ENCODE results near the gene PIK3CA. TPM values are rescaled to one million over a fixed set of nuclear protein-coding genes. Genes with fewer than 3 reads are reported as not detected.

The PIK3CA gene
- total RNA-seq, 1 donor from 2014 or later, result 20.9 TPM

DNA sequence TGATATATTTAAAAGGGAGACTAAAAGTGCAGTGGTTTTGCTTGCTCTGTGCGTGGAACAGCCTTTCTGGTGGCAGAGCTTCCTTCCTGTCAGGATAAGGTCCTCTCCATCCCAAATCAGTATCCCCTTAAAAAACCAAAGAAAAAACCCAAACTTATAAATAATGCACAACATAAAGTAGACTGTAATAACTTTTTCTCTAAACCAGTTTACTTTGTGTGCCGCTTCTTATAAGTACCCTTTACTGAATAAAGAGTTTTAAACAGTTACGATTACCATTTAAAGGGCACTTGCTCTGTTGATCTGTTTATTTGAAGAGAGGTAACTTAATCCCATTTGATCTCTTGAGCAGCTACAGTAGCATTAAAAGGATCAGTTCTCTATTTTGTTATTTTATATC is 2.5 kb downstream of the PIK3CA start:
- intact Hi-C loops (cut with micrococcal nuclease), result no loop called here
- no peak for ATAC-seq
- no peak for DNase-seq

DNA sequence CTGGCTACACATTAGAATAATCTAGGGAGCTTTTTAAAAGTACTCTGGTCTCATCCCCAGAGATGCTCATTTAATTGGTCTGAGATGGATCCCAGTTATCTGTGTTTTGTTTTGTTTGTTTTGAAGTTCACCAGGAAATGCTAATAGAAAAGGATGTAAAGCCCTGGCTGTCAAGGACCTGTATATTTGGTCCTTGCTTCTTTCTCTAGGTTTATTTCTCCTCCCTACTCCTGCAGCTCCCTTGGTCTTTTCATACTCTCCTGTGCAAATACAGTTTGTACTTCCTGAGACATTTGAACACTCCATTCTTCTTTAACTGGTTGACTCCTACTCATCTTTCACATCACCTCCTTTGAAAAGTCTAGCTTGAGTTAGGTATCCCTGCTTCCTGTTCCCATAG is 3.3 kb downstream of the PIK3CA start:
- intact Hi-C loops (cut with micrococcal nuclease), result no loop called here
- no peak for DNase-seq
- ATAC-seq, result no peak

DNA sequence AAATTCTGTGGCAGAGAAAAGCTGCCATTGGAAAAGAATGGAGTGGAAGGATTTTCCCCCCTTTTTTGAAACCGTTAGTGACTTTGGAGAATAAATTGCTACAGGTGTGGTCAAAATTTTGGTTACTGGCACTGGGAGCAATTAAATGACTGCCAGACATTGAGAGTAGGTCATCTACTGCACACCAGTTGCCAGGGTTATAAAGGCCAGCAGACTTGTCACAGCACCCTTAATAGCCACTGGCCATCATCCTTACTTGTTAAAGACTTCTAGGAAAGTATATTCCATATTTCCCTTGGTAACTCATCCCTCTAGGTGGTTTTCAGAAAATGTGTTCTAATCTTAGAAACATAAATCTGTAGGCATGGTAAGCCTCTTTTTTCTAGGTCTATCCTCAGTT is 8.0 kb downstream of the PIK3CA start:
- ATAC-seq, result peak; percentile 50
- intact Hi-C loops (cut with micrococcal nuclease), result no loop called here
- DNase-seq, result no peak

DNA sequence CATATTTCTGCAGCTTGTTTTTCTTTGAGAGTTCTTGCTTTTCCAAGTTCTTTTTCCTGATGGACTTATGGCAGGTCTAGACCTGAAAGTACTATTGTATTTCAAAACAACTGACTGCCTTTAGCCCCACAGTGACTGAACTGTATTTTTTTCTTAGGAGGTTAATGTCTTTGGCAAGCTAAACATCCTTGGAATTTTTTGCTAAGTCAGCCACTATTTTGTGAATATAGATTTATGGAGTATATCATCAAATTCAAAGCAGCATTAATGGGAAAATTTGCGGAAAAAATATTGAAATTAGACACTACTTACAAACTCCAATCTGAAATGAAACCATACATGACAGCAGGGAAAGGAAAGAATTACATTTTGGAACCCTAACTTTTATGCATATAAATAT is 8.6 kb downstream of the PIK3CA start:
- DNase-seq (no peak), ATAC-seq (no peak)
- intact Hi-C loops (cut with micrococcal nuclease), result no loop called here

DNA sequence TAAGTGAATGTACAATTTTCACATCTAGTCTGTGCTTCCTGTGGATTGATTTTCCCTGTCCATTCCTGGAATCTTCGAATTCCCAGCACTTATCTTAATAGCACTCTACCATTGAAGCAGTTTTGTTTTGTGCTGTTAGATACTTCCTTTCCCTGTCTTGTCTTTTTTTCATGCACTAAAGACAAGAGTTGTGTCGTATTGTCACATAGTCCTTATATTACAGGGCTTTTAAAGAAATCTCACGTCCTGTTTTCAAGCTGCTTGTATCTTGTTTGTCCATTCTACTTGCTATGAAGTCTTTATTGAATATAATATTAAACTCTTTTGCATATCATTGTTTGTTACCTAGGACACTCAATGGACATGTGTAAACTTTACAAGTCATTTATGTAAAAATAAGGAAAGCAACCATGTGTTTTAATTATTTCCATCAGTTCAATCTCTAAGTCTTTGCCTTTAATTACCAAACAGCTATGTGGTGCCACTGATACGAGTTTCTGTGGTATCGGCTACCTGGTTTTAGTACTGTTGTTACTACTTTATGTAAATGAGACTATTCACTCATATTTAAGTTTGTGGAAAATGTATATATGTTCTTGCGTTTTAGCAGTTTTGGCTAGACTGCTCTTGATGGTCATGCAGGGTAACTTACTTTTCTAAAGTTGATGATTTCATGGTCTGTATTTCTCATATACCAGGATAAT is 10.3 kb downstream of the PIK3CA start:
- DNase-seq (no peak), ATAC-seq (no peak)
- intact Hi-C loops (cut with micrococcal nuclease), result no loop called here

DNA sequence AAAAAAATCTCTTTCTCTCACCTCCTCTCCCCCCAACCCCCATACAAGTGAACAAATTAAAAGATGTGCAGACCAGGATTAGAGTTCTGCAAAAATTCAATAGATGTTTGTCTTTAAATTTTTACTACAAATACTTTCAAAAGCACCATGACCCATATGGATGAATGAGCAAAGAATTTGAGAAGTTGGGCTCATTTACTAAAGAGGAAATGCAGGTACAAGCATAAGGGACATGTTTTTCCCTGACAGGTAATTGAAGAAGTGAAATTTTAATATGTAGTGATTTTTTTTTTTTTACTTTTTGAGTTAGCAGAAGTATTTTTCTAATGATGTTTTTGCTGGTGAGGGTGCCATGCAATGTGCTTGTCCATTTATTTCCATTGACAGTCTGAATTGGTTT is 15.3 kb downstream of the PIK3CA start:
- ATAC-seq, result no peak

DNA sequence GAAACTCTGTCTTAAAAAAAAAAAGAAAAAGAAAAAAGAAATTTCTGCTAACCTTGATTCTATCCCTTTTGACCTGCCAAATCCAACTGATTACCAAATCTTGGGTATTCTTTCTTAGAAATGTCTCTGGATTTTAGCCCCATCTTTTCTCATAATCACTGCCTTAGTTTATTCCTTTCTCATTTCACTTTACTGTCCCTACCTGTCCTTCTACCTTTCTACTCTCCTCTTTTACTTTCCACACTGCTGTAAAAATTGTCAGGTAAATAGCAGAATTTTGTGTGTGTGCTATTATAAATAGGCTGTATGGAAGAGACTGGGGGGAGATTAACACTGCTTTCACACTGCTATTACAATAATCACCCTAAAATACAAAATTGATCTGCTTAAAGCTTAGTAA is 16.7 kb downstream of the PIK3CA start:
- intact Hi-C loops (cut with micrococcal nuclease), result no loop called here
- DNase-seq, result no peak
- no peak for ATAC-seq

More for the DNA sequence above, 15.3 kb downstream of the PIK3CA start:
- intact Hi-C loops (cut with micrococcal nuclease), result no loop called here
- DNase-seq, result no peak

DNA sequence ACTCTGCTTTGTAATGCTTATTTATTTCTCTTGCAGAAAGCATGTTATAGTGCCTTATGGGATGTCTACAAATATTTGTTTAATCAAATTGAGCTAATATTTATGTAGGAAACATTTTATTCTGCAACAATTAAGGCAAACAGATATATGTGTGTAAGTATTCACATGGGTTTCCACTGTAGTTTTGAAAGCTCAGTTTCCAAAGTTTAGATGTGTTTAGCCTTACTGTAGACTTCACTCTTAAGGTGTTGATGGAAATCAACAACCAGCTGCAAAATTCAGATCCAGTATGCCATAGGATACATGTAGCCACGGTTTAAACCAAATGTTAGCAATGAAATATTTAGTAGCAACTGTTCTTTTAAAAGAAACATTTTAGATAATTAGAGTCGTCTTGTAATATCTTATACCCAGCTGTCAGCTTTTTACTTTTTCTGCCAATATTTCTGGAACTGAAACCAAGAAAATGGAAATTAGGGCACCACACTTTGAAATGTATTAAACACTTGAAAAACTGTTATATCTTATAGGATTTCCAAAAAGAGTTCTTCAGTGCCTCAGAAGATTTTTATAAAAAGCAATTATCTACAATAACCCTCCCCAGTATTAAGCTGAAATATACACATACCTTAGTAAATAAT is 18.5 kb downstream of the PIK3CA start:
- DNase-seq (no peak), ATAC-seq (no peak)
- intact Hi-C loops (cut with micrococcal nuclease), result no loop called here

DNA sequence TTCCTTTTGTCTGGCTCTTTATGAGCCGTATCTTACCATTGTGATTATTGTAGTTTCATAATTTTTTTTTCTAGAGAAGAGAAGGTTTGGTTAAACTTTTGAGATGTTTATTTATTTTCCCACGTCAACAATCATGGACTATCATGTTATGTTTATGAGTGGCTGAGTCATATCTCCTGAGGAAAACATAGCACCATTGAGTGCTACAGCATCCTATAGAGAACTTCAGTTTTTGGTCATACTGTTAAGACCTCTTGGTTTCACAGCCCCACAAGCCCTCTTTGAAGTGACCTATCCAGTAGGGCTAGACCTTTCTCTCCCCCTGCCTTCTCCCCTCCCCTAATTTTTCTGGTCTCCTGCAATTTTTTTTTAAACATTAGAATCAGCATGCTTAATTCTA is 20.8 kb downstream of the PIK3CA start:
- intact Hi-C loops (cut with micrococcal nuclease), result no loop called here
- DNase-seq (no peak), ATAC-seq (no peak)

DNA sequence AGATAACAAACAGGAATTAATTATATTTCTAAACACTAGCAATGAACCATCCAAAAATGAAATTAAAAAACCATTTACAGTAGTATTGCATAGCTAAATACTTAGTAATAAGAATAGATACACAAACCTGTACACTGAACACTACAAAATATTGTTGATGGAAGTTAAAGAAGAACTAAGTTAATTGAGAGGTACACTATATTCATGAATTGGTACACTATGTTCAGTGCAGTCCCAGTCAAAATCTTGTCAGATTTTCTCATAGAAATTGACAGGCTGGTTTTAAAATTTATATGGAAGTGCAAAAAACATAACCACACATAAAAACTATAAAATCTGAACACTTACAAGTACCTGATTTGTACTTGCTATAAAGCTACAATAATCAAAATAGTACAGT is 24.4 kb downstream of the PIK3CA start:
- intact Hi-C loops (cut with micrococcal nuclease), result no loop called here
- no peak for DNase-seq
- ATAC-seq, result no peak

DNA sequence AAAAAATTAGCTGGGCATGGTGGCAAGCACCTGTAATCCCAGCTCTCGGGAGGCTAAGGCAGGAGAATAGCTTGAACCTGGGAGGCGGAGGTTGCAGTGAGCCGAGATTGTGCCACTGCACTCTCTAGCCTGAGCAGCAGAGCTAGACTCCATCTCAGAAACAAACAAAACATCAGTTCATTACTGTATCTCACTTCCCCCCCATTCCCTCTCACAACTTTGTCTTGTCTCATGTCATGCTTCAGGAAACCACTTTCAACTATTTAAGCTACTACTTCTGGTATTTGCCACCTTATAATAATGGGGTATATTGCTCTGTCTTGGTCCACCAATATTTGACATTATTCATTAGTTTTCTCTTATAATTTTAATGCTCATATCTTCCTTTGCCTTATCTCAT is 26.2 kb downstream of the PIK3CA start:
- no peak for DNase-seq
- intact Hi-C loops (cut with micrococcal nuclease), result no loop called here
- no peak for ATAC-seq

DNA sequence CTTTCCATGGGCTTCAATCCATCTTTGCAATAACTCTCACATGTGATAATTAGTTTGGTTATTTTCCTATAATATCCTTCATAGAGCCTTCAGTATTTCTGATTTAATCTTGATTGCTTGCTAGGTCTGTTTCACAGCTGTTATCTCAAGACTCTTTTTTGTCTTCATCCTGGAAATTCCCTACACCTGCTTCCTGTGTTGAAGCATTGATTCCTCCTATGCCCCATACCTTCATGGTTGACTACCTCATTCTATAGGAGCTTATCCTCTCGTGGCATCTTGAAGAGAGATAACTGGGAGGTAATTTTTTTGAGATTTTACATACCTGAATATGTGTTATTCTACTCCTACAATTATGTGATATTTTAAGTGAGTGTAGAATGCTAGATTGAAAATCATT is 26.7 kb downstream of the PIK3CA start:
- DNase-seq (no peak), ATAC-seq (no peak)
- intact Hi-C loops (cut with micrococcal nuclease), result no loop called here

DNA sequence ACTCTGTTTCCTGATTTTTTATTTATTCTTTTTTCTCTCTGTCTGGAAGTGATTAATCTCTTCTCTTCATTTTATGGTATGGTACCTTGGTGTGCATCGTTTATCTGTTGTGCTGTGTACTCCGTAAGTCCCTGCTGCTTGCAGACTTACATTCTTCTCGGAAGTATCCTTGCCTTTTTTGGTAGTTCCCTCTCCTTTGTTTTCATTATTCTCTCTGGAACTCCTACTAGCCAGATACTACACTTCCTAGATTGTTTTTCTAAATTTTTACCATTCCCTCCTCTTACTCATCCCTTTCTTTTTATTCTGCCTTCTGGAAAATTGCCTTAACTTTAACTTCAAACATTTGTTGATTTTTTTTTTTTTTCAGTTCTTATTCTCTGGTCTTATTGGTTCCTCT is 27.2 kb downstream of the PIK3CA start:
- DNase-seq (no peak), ATAC-seq (no peak)
- intact Hi-C loops (cut with micrococcal nuclease), result no loop called here

DNA sequence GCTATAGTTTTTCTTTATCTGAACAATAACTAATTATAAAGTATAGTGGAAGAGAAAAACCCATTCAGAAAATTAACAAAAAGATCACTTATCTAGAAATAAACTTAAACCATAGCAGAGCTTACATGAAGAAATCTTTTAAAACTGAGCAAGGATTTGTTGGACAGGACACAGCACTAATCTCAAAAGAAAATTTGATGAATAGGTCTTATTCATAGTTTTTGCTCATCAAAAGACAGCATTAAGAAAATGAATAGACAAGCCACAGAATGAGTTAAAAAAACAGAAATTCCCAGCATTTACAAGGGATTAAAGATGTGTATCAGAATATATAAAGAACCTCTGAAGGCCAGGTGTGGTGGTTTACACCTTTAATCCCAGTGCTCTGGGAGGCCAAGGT is 29.5 kb downstream of the PIK3CA start:
- DNase-seq (no peak), ATAC-seq (no peak)
- intact Hi-C loops (cut with micrococcal nuclease), result no loop called here

DNA sequence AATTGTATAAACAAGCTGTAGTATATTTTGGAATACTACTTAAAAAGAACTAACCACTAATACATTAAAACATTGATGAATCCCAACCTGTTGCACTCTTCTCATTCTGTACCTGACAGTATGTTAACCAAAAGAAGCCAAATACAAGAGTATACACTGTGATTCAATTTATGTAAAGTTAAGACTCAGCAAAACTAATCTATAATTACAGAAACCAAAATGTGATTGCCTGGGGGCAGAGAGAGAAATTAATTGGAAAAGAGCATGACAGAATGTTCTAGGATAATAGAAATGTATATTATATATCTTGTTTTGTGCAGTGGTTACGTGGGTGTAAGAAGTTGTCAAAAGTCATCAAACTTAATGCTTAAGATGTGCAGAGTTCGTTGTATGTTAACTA is 31.1 kb downstream of the PIK3CA start:
- no peak for ATAC-seq
- intact Hi-C loops (cut with micrococcal nuclease), result no loop called here
- no peak for DNase-seq

DNA sequence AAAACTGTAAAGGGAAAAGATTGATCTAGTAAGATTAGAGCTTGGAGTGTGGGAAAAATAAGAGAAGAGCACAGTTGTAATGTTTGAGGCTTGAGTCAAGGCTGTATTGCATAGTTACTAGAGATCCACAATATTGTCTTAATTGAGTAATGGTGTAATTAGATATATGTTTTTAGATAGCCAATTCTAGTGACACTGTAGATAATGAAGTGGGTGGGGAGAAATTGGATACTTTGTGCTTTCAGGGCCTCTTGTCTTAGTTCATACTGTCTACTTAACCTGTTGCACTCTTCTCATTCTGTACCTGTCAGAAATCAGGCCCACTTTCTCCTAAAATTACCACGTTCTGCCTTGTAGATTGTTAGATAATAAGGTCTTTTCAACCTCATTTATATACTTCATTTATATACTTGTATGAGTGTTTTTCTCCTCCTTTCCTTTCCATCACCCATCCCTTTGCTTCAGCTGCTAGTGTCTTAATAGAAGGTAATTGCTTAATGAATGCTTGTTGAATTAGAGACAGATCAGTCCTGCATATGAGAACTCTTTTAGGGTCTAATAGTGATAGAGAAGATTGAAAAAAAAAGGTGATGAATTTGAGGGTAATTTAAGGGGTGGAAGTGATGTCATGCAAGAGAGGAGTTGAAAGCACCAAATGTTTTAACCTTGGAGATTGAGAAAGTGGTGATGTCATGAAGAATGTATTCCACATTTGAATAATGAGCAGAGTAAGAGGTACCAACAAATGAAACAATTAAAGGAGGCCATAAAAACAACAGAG is 32.0 kb downstream of the PIK3CA start:
- peak; percentile 55 for ATAC-seq
- DNase-seq, result no peak
- intact Hi-C loops (cut with micrococcal nuclease), result no loop called here

DNA sequence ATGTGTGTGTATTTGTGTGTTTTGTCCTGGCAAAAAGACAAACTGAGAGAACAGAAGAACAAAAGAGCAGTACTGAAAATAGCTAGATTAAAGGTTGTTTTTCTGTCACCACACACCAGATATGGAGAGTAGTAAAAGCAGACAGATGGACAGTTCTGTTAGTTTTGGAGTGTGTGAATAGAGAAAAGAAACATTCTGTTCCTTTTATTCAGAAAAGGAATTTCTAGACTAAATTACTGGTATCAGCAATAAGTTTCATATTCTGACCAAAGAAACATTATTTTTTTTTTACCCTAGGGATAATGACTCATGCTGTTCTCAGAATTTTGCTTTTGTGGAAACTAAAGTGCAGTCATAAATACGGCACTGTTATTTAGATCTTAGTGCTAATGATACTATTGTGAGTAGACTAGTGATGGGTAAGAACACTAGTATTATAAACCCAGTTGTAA is 32.9 kb downstream of the PIK3CA start:
- ATAC-seq (peak; percentile 89), DNase-seq (no peak)
- intact Hi-C loops (cut with micrococcal nuclease), result no loop called here

DNA sequence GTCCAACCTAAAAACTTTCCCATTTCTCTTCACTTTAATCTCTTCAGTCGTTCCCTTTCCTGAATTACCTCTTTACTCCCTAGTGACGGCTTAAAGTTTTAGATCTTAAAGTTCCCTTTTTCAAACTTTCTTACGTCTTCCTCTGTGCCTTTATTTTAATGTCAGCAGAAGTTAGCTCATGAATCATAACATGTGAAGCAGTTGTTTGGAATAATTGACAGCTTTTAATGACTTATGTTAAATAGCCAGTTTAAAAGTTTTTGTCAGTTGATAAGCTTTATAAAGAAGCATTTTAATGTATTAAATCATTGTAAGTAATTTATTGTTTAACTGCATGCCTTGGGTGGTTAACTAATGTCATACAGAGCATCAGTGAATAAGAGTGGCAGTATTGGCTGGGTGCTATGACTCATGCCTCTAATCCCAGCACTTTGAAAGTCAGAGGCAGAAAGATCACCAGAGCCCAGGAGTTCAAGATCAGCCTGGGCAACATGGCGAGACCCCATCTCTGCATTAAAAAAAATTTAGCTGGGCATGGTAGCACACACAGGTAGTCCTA is 33.9 kb downstream of the PIK3CA start:
- intact Hi-C loops (cut with micrococcal nuclease), result no loop called here
- DNase-seq (no peak), ATAC-seq (peak; percentile 25)

DNA sequence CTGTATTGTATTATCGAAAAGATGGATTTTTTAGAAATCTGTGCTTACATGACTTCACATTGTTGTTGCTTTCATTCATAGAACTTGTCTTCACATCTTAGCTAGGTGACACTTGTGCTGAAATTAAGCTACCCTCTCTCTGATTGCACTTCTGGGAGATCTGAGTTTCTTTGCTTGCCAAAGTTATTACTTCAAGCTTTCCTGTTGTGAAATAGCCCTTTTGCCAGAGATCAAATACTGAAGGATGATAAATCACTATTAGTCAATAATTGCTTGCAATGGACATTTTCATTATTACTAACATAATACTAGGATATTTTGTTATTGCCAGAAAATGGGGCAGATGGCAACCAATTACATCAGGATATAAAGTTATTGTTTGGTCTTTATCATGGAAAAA is 34.7 kb downstream of the PIK3CA start:
- DNase-seq (no peak), ATAC-seq (no peak)
- intact Hi-C loops (cut with micrococcal nuclease), result no loop called here

DNA sequence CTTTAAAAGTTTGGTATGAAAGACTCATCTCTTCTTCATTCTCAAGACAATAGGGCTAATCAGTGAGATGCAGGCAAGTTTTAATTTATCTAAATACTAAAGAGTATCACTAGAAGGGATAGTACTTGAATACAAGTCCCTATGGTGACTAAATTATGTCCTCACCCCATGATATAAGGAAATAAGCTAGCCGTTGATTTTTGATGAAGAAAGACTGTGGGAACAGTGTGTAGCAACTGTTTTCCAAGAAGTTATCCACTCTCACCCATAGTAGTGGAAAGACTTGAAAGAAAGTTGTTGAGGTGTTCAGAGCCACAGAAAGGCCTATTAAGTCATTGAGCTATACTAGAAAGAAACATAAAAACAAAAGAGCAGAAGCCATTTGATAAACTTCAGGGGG is 36.7 kb downstream of the PIK3CA start:
- ATAC-seq, result no peak
- intact Hi-C loops (cut with micrococcal nuclease), result no loop called here

More for the DNA sequence above, 36.7 kb downstream of the PIK3CA start:
- DNase-seq, result no peak
